ENCODE results near the gene SLFNL1.

GRCh38 chr1:40980453-40981121 is 40.9 kb downstream of the SLFNL1 start:
- TF ChIP-seq CEBPB (IDR thresholded peaks at IDR 0.05) (no peak), EP300 (IDR thresholded peaks at IDR 0.05; ENCODE audit: borderline replicate concordance) (no peak), USF1 (IDR thresholded peaks at IDR 0.05) (no peak), MAX (IDR thresholded peaks at IDR 0.05) (no peak), TAF1 (IDR thresholded peaks at IDR 0.05; ENCODE audit: low read depth) (no peak), RAD21 (IDR thresholded peaks at IDR 0.05; ENCODE audit: low read depth) (no peak), TCF12 (IDR thresholded peaks at IDR 0.05; ENCODE audit: low read depth) (no peak), YY1 (IDR thresholded peaks at IDR 0.05; ENCODE audit: low read depth) (no peak), TEAD4 (IDR thresholded peaks at IDR 0.05) (no peak)
